ENCODE measurements around the gene RAPGEF1.

The RAPGEF1 gene

DNA sequence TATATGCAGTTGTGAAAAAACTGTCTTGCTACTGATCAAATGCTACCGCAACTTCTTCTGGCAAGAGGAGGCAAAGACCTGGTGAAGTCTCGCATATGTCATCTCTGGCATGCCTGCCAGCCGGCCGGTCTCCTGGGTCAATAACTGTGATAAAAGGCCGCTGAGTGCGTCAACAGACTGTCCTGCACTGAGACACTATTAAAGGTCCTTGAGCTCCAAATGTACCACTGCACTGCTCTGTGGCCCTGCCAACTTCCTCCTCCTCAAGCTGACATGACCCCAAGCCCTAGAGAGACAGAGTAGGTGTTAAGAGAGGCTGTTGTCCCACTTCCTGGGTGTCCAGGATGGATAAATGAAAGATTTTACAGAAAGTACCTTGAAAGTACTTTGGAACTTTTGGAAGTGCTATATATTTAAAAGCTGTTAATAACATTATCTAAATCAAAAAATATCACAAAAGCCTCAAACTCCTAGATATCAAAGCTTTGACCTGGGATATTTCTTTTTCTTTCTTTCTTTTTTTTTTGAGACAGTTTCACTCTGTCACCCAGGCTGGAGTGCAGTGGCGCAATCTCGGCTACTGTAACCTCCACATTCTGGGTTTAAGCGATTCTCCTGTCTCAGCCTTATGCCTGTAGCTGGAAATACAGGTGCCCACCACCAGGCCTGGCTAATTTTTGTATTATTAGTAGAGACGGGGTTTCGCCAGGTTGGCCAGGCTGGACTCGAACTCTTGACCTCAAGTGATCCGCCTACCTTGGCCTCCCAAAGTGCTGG is 31.5 kb downstream of the RAPGEF1 start:
- Histone ChIP-seq H3K9ac (ENCODE audit: low read length) (no peak overlapping the region), H3K27ac (ENCODE audit: low read depth, low read length) (no peak overlapping the region), H3K27me3 (ENCODE audit: control insufficient read depth, insufficient read depth, low read length) (no peaks in the 10 kb centered on the region), H3K4me1 (ENCODE audit: control insufficient read depth, insufficient read depth, low read length) (no peaks in the 10 kb centered on the region), H3K36me3 (ENCODE audit: control insufficient read depth, insufficient read depth, low read length) (no peaks in the 10 kb centered on the region), H3K4me3 (ENCODE audit: low read length) (no peak overlapping the region)

GRCh38 chr9:131707733-131708157 is 32.1 kb downstream of the RAPGEF1 start:
- Histone ChIP-seq H3K4me1 (ENCODE audit: control insufficient read depth, insufficient read depth, low read length) (no peaks in the 10 kb centered on the region), H3K9ac (ENCODE audit: low read length) (no peak overlapping the region), H3K27ac (ENCODE audit: low read depth, low read length) (no peak overlapping the region), H3K27me3 (ENCODE audit: control insufficient read depth, insufficient read depth, low read length) (no peaks in the 10 kb centered on the region), H3K4me3 (ENCODE audit: low read length) (no peak overlapping the region), H3K36me3 (ENCODE audit: control insufficient read depth, insufficient read depth, low read length) (no peaks in the 10 kb centered on the region)

GRCh38 chr9:131707050-131707449 is 32.8 kb downstream of the RAPGEF1 start:
- Histone ChIP-seq H3K4me3 (ENCODE audit: low read length) (no peak overlapping the region), H3K27me3 (ENCODE audit: control insufficient read depth, insufficient read depth, low read length) (no peaks in the 10 kb centered on the region), H3K27ac (ENCODE audit: low read depth, low read length) (no peak overlapping the region), H3K36me3 (ENCODE audit: control insufficient read depth, insufficient read depth, low read length) (no peaks in the 10 kb centered on the region), H3K4me1 (ENCODE audit: control insufficient read depth, insufficient read depth, low read length) (no peaks in the 10 kb centered on the region), H3K9ac (ENCODE audit: low read length) (no peak overlapping the region)

DNA sequence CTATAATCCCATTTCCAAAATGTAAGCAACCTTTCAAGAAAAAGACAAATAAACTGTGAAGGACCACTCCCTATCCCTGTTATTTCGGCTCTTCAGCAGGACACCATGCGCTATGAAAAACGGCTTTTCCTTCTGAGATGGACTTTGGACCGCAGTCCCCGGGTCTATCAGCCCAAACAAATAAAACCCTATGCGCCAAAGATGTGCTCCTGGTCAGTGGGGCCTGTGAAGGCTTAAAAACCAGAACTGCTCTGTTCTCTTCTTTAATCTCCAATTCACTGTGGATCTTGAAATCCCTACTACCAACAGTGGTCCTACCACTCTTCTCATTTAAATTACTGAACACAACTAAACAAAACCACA is 33.3 kb downstream of the RAPGEF1 start:
- H3K27me3 ChIP-seq (ENCODE audit: control insufficient read depth, insufficient read depth, low read length) = no peaks in the 10 kb centered on the region
- H3K4me1 ChIP-seq (ENCODE audit: control insufficient read depth, insufficient read depth, low read length) = no peaks in the 10 kb centered on the region
- H3K9ac ChIP-seq (ENCODE audit: low read length) = no peak overlapping the region
- no peaks in the 10 kb centered on the region for H3K36me3 ChIP-seq (ENCODE audit: control insufficient read depth, insufficient read depth, low read length)
- H3K27ac ChIP-seq (ENCODE audit: low read depth, low read length) = no peak overlapping the region
- H3K4me3 ChIP-seq (ENCODE audit: low read length) = no peak overlapping the region

DNA sequence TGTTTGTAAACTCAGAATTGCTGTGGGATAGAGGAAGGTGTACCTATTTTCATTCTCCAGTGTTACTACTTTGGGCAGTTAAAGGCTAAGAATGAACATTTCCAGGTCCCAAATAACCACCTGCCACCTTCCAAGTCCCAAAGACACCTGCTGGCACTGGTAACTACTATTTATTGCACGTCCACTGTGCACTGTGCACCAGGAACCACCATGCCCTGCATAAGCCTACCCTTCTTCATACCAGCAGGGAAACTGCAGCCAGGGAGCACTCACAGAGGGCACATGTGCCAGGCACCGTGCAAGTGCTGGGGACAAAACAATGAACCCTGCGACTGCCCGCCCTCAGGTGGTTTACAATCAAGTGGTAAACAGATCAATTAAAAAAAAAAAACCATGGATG is 34.9 kb downstream of the RAPGEF1 start:
- Histone ChIP-seq H3K4me3 (ENCODE audit: low read length) (no peak overlapping the region), H3K9ac (ENCODE audit: low read length) (no peak overlapping the region), H3K4me1 (ENCODE audit: control insufficient read depth, insufficient read depth, low read length) (no peaks in the 10 kb centered on the region), H3K27ac (ENCODE audit: low read depth, low read length) (no peak overlapping the region), H3K27me3 (ENCODE audit: control insufficient read depth, insufficient read depth, low read length) (no peaks in the 10 kb centered on the region), H3K36me3 (ENCODE audit: control insufficient read depth, insufficient read depth, low read length) (no peaks in the 10 kb centered on the region)

DNA sequence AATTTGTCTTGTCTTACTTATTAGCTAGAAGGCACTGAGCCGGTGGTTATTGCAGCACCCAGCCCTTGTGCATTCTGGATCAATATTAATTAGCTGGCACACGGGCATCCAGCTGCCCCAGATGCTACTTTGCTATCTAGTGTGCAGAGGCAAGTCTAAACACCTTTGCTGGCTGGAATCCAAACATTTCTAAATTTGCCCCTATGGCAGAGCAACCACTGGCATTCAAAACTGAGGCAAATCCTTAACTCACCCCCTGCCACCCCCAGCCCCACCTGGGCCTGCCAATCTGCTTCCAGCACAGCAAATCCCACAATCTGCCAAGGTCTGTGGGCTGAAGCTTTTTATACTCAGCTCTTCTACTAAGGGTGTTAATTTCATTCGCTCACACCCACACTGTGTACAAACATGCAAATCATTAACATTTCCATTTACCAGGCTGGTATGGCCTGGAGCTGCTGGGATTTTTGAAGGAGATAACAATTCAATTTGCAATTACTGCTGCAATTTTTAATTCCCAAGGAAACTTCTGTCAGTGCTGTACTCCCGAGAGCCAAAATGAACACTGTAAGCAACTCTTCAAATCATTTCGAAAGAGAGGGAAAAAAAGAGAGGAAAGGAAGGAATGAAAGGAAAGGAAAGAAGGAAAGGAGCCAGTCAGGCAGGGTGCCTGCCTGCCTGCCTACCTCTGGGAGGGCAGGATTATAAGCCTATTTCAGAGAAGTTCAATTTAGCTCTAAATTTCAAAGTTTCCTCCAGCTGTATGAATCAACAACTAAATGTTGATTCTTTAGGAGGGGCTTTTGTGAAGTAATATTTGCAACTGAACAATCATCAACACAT is 35.5 kb downstream of the RAPGEF1 start:
- Histone ChIP-seq H3K4me3 (ENCODE audit: low read length) (no peak overlapping the region), H3K4me1 (ENCODE audit: control insufficient read depth, insufficient read depth, low read length) (no peaks in the 10 kb centered on the region), H3K27ac (ENCODE audit: low read depth, low read length) (no peak overlapping the region), H3K36me3 (ENCODE audit: control insufficient read depth, insufficient read depth, low read length) (no peaks in the 10 kb centered on the region), H3K27me3 (ENCODE audit: control insufficient read depth, insufficient read depth, low read length) (no peaks in the 10 kb centered on the region), H3K9ac (ENCODE audit: low read length) (no peak overlapping the region)

GRCh38 chr9:131703697-131704096 is 36.2 kb downstream of the RAPGEF1 start:
- Histone ChIP-seq H3K27me3 (ENCODE audit: control insufficient read depth, insufficient read depth, low read length) (no peaks in the 10 kb centered on the region), H3K27ac (ENCODE audit: low read depth, low read length) (no peak overlapping the region), H3K4me3 (ENCODE audit: low read length) (no peak overlapping the region), H3K9ac (ENCODE audit: low read length) (no peak overlapping the region), H3K36me3 (ENCODE audit: control insufficient read depth, insufficient read depth, low read length) (no peaks in the 10 kb centered on the region), H3K4me1 (ENCODE audit: control insufficient read depth, insufficient read depth, low read length) (no peaks in the 10 kb centered on the region)

- Histone ChIP-seq H3K27me3 (ENCODE audit: control insufficient read depth, insufficient read depth, low read length) (no peaks in the 10 kb centered on the region), H3K4me3 (ENCODE audit: low read length) (no peak overlapping the region), H3K9ac (ENCODE audit: low read length) (no peak overlapping the region), H3K27ac (ENCODE audit: low read depth, low read length) (no peak overlapping the region), H3K36me3 (ENCODE audit: control insufficient read depth, insufficient read depth, low read length) (no peaks in the 10 kb centered on the region), H3K4me1 (ENCODE audit: control insufficient read depth, insufficient read depth, low read length) (no peaks in the 10 kb centered on the region)
Measured at GRCh38 chr9:131702911-131703310, 37.0 kb downstream of the RAPGEF1 start.

DNA sequence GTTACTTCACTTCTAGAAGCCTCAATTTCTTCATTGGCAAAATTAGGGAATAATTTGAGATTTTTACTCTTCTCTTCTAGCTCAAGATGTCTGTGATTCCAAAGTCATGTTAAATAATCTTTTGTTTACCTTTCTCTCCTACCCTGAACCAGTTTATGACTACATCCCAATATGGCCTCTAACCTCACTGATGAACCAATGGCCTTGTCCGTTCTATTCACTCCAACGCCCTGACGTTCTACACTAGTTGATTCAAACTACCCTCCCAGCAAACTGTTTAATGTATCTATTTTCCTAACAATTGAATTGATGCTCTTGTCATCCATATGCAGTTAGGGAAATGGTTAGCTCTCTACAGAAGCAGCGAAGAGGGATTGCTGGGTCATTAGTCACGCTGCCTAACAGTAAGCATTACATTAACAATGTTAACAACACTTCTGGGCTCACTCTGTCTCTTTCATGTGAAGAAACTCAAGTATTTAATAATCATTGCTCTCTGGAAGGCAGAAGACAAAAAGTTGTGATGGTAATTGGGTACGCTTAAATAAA is 38.0 kb downstream of the RAPGEF1 start:
- no peak overlapping the region for H3K9ac ChIP-seq (ENCODE audit: low read length)
- no peaks in the 10 kb centered on the region for H3K27me3 ChIP-seq (ENCODE audit: control insufficient read depth, insufficient read depth, low read length)
- peaks cover 6% of the 10 kb centered on the region for H3K4me1 ChIP-seq (ENCODE audit: control insufficient read depth, insufficient read depth, low read length)
- H3K27ac ChIP-seq (ENCODE audit: low read depth, low read length) = no peak overlapping the region
- no peaks in the 10 kb centered on the region for H3K36me3 ChIP-seq (ENCODE audit: control insufficient read depth, insufficient read depth, low read length)
- no peak overlapping the region for H3K4me3 ChIP-seq (ENCODE audit: low read length)

DNA sequence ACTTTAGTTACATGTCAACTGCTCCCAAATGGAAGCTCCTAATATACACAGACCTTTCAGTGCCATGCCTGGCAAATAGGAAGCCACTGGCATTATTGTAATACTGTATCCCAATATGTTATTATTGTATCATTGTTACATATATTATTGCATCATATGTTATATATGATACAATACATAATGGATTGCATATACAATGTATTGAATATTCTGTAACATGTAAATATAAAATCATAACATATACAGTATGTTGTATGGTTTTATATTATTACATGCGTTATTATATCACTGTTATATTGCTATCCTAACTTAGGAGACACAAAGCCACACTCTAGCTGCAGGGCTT is 38.5 kb downstream of the RAPGEF1 start:
- H3K27ac ChIP-seq (ENCODE audit: low read depth, low read length) = no peak overlapping the region
- no peak overlapping the region for H3K9ac ChIP-seq (ENCODE audit: low read length)
- no peaks in the 10 kb centered on the region for H3K36me3 ChIP-seq (ENCODE audit: control insufficient read depth, insufficient read depth, low read length)
- H3K27me3 ChIP-seq (ENCODE audit: control insufficient read depth, insufficient read depth, low read length) = no peaks in the 10 kb centered on the region
- H3K4me1 ChIP-seq (ENCODE audit: control insufficient read depth, insufficient read depth, low read length) = peaks cover 6% of the 10 kb centered on the region
- no peak overlapping the region for H3K4me3 ChIP-seq (ENCODE audit: low read length)

DNA sequence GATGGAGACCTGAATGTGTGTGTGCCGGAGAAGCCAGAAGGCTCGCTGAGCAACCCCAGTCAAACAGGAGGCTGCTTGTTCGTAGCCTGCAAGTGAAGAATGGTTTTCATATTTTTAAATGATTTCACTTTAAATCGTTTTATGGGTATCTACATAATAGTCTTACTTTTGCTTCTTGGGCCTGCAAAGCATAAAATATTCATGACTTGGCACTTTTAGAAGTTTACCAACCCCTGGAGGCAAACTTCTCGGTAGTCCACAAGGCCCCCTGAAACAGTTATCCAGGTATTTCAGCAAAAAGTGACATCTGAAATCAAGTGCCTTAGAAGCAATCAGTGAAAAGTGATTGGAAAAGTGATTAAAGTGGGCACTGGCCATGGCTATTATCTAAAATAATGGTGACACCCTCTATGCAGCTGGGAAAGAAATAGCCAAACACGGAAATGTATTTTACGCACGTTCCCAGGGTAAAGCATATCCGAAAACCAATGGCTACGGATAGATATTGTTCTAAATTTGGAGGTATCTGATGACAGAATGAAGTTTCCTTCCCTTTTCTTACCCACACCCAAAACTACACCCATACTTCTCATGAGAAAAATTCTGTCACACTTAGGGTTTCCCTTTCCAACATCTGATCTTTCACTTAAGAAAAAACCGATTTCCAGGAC is 39.0 kb downstream of the RAPGEF1 start:
- no peak overlapping the region for H3K4me3 ChIP-seq (ENCODE audit: low read length)
- H3K27ac ChIP-seq (ENCODE audit: low read depth, low read length) = no peak overlapping the region
- no peaks in the 10 kb centered on the region for H3K36me3 ChIP-seq (ENCODE audit: control insufficient read depth, insufficient read depth, low read length)
- H3K27me3 ChIP-seq (ENCODE audit: control insufficient read depth, insufficient read depth, low read length) = no peaks in the 10 kb centered on the region
- no peak overlapping the region for H3K9ac ChIP-seq (ENCODE audit: low read length)
- peaks cover 6% of the 10 kb centered on the region for H3K4me1 ChIP-seq (ENCODE audit: control insufficient read depth, insufficient read depth, low read length)

DNA sequence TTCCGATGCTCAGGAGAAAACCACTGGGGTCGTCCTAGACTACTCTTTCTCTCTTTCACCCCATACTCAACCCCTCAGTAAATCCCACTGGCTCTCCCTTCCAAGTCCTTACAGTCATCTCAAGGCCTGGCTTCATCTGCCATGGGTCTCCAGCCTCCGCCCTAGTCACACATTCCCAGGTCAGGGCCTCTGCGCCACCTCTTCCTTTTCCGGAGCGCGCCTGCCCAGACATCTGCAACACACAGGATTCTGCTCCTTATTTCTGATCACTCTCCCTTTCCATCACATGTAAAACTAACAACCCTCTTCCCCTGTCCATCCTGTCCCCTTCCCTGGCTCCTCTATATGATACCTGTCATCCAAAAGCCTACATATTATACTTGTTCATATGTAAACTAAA is 39.8 kb downstream of the RAPGEF1 start:
- H3K27ac ChIP-seq (ENCODE audit: low read depth, low read length) = no peak overlapping the region
- H3K36me3 ChIP-seq (ENCODE audit: control insufficient read depth, insufficient read depth, low read length) = no peaks in the 10 kb centered on the region
- no peak overlapping the region for H3K4me3 ChIP-seq (ENCODE audit: low read length)
- H3K9ac ChIP-seq (ENCODE audit: low read length) = no peak overlapping the region
- H3K27me3 ChIP-seq (ENCODE audit: control insufficient read depth, insufficient read depth, low read length) = no peaks in the 10 kb centered on the region
- peaks cover 6% of the 10 kb centered on the region for H3K4me1 ChIP-seq (ENCODE audit: control insufficient read depth, insufficient read depth, low read length)
